HepG2 (cell line): ENCODE results near the gene SIT1. TPM values are rescaled to one million over a fixed set of nuclear protein-coding genes. Genes with fewer than 3 reads are reported as not detected.

Experiments used
- ARNTL ChIP-seq: sonication (generic); formaldehyde crosslinking; IDR thresholded peaks from 2 replicates; pipeline ENCODE4 v1.4.0; 2020; ENCODE audit warnings: mild to moderate bottlenecking, missing genetic modification reagents
- ATF7 ChIP-seq, 2 experiments: fragments of 450-650 bp in 1 of 2; sonication (generic) in 1 of 2; formaldehyde crosslinking in 1 of 2; IDR thresholded peaks; 2 replicates each; pipeline versions ENCODE4 v1.4.0 to v1.6.1; 2016 to 2020; ENCODE audit warnings: antibody characterized with exemption in 1 of 2, mild to moderate bottlenecking in 1 of 2, missing genetic modification reagents in 1 of 2
- CBFB ChIP-seq: sonication (generic); formaldehyde crosslinking; IDR thresholded peaks from 2 replicates; pipeline ENCODE4 v1.4.0; 2020; ENCODE audit warnings: missing genetic modification reagents
- KLF13 ChIP-seq: sonication (generic); formaldehyde crosslinking; IDR thresholded peaks from 2 replicates; pipeline ENCODE4 v1.4.0; 2020; ENCODE audit warnings: mild to moderate bottlenecking, missing genetic modification reagents
- MAF1 ChIP-seq: sonication (generic); formaldehyde crosslinking; IDR thresholded peaks from 2 replicates; pipeline ENCODE4 v1.5.0; 2020; ENCODE audit warnings: missing genetic modification reagents, borderline replicate concordance
- MBD4 ChIP-seq: IDR thresholded peaks from 2 replicates; pipeline ENCODE4 v1.6.1; 2012; ENCODE audit warnings: low read length, inconsistent platforms, borderline replicate concordance
- MEF2D ChIP-seq: sonication (generic); formaldehyde crosslinking; IDR thresholded peaks from 2 replicates; pipeline ENCODE4 v1.5.1; 2020; ENCODE audit warnings: mild to moderate bottlenecking, missing genetic modification reagents
- NFKBIZ ChIP-seq: IDR thresholded peaks from 2 replicates; pipeline ENCODE4 v1.6.1; 2018; ENCODE audit warnings: missing genetic modification reagents, missing compliant biosample characterization
- SALL2 ChIP-seq: sonication (generic); formaldehyde crosslinking; IDR thresholded peaks from 2 replicates; pipeline ENCODE4 v1.8.1; 2023; ENCODE audit warnings: mild to moderate bottlenecking, missing genetic modification reagents, inconsistent platforms
- SRSF4 ChIP-seq: fragments of 200-400 bp; formaldehyde crosslinking; IDR thresholded peaks from one replicate; pipeline ENCODE4 v1.6.1; 2018; ENCODE audit warnings: mild to moderate bottlenecking, low read depth, low read length, moderate library complexity; ENCODE audit not compliant: poor library complexity, severe bottlenecking
- TCF12 ChIP-seq, 2 experiments: fragments of 450-650 bp in 1 of 2; sonication (generic) in 1 of 2; formaldehyde crosslinking in 1 of 2; IDR thresholded peaks; 2 replicates each; pipeline versions ENCODE4 v1.6.1 to v1.8.0; 2017 to 2022; ENCODE audit warnings: antibody characterized with exemption in 1 of 2, mild to moderate bottlenecking in 1 of 2, missing genetic modification reagents in 1 of 2, moderate library complexity in 1 of 2
- YY1 ChIP-seq: IDR thresholded peaks from 2 replicates; pipeline ENCODE4 v1.6.1; 2011; ENCODE audit warnings: low read length, low read depth, moderate library complexity, mild to moderate bottlenecking; ENCODE audit not compliant: insufficient read depth, insufficient replicate concordance
- ZFAT ChIP-seq: sonication (generic); formaldehyde crosslinking; conservative IDR thresholded peaks from 2 replicates; pipeline ENCODE4 v1.8.1; 2023; ENCODE audit warnings: missing genetic modification reagents, inconsistent platforms
- ZIK1 ChIP-seq: sonication (generic); formaldehyde crosslinking; IDR thresholded peaks from 2 replicates; pipeline ENCODE4 v1.5.0; 2020; ENCODE audit warnings: mild to moderate bottlenecking, low read depth, missing genetic modification reagents, borderline replicate concordance
- ZNF446 ChIP-seq: sonication (generic); formaldehyde crosslinking; IDR thresholded peaks from 2 replicates; pipeline ENCODE4 v1.5.0; 2020; ENCODE audit warnings: mild to moderate bottlenecking, missing genetic modification reagents
- polyA plus RNA-seq, 8 experiments: library from polyadenylated mRNA; depleted of rRNA in 3 of 8; stranded (reverse) in 7 of 8; unstranded in 1 of 8; fragments of >200 nt; fragmentation: Illumina TruSeq in 4 of 8; extraction: Trizol in 4 of 8; gene quantifications; 2 replicates each; pipeline versions ENCODE4 v1.2.1 to v1.2.3, GENCODE V29; 2011 to 2016; ENCODE audit warnings: low read depth in 4 of 8, missing spikeins in 1 of 8, mixed read lengths in 1 of 8; ENCODE audit not compliant: insufficient read depth in 1 of 8
- total RNA-seq, 5 experiments: library from RNA; depleted of rRNA; stranded (reverse); fragments of >200 nt; fragmentation: Illumina TruSeq; extraction: Trizol; gene quantifications; 2 replicates each; pipeline ENCODE4 v1.2.3, GENCODE V29; 2016; ENCODE audit warnings: low read depth in 1 of 5
- TF ChIP-seq, protein P1 (sequence below): sonication (generic); formaldehyde crosslinking; IDR thresholded peaks from 2 replicates; pipeline ENCODE4 v1.4.0; 2020; ENCODE audit warnings: missing genetic modification reagents, borderline replicate concordance
- TF ChIP-seq, protein P2 (sequence below): sonication (generic); formaldehyde crosslinking; conservative IDR thresholded peaks from 2 replicates; pipeline ENCODE4 v1.4.0; 2020; ENCODE audit warnings: missing genetic modification reagents
- TF ChIP-seq, protein P3 (sequence below): sonication (generic); formaldehyde crosslinking; IDR thresholded peaks from 2 replicates; pipeline ENCODE4 v1.4.0; 2020; ENCODE audit warnings: mild to moderate bottlenecking, missing genetic modification reagents
- TF ChIP-seq, protein P4 (sequence below): sonication (generic); formaldehyde crosslinking; IDR thresholded peaks from 2 replicates; pipeline ENCODE4 v1.8.1; 2023; ENCODE audit warnings: mild to moderate bottlenecking, moderate library complexity, missing genetic modification reagents
- TF ChIP-seq, protein P5 (sequence below): sonication (generic); formaldehyde crosslinking; IDR thresholded peaks from 2 replicates; pipeline ENCODE4 v1.5.0; 2020; ENCODE audit warnings: missing genetic modification reagents, mild to moderate bottlenecking, borderline replicate concordance
- TF ChIP-seq, protein P6 (sequence below): sonication (generic); formaldehyde crosslinking; IDR thresholded peaks from 2 replicates; pipeline ENCODE4 v1.8.0; 2022; ENCODE audit warnings: mild to moderate bottlenecking, missing genetic modification reagents

SIT1 gene
- total and polyA plus RNA-seq, 2 of the 13 experiments (the other 11 are each of a cell fraction or from before 2014, with no cell fraction given), result 0.09 to 6.7 TPM

DNA sequence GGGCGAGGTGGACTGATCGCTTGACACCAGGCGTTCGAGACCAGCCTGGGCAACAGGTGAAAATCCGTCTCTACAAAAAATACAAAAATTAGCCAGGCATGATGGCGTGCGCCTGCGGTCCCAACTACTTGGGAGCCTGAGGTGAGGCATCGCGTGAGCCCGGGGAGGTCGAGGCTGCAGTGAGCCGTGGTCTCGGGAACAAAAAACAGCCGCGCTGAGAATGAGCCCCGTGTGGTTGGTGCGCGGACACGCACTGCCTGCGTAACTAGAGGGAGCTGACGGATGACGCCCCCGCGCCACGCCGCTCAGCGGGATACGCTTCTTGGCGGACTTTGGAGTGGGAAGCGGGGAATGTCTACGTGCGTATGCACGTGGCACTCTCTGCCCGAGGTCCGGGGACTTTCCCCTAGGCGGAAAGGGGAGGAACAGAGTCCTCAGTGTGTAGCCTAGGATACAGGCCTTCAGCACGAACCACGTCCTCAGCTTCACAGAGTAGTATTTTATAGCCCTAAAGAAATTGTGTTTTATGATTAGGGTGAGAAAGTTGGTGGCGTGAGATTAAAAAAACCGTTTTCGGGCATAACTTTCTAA, 6.9 kb upstream of the SIT1 start, which contains the start of gene RMRP (continued):
- TF ChIP-seq, protein P1, sequence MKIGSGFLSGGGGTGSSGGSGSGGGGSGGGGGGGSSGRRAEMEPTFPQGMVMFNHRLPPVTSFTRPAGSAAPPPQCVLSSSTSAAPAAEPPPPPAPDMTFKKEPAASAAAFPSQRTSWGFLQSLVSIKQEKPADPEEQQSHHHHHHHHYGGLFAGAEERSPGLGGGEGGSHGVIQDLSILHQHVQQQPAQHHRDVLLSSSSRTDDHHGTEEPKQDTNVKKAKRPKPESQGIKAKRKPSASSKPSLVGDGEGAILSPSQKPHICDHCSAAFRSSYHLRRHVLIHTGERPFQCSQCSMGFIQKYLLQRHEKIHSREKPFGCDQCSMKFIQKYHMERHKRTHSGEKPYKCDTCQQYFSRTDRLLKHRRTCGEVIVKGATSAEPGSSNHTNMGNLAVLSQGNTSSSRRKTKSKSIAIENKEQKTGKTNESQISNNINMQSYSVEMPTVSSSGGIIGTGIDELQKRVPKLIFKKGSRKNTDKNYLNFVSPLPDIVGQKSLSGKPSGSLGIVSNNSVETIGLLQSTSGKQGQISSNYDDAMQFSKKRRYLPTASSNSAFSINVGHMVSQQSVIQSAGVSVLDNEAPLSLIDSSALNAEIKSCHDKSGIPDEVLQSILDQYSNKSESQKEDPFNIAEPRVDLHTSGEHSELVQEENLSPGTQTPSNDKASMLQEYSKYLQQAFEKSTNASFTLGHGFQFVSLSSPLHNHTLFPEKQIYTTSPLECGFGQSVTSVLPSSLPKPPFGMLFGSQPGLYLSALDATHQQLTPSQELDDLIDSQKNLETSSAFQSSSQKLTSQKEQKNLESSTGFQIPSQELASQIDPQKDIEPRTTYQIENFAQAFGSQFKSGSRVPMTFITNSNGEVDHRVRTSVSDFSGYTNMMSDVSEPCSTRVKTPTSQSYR (CRISPR knock-in tag), result peak; percentile 68; the same call in 1 of the 2 replicates
- TF ChIP-seq MBD4 (no peak; the same call in 1 of the 2 replicates), ARNTL (CRISPR knock-in tag) (peak; percentile 98), ZNF446 (no peak), SRSF4 (no peak), ZIK1 (CRISPR knock-in tag) (peak; percentile 99), SALL2 (CRISPR knock-in tag) (peak; percentile 35; the same call in 1 of the 2 replicates), MAF1 (CRISPR knock-in tag) (peak; percentile 100), MEF2D (CRISPR knock-in tag) (peak; percentile 97), ZFAT (CRISPR knock-in tag) (peak; percentile 87; the same call in 1 of the 2 replicates), CBFB (CRISPR knock-in tag) (peak; percentile 78), TCF12 (IDR thresholded peaks at IDR 0.05) (no peak), TCF12 (CRISPR knock-in tag; IDR thresholded peaks at IDR 0.05) (0 out of 2 replicates have a peak, but pooled peaks have one; percentile 45), ATF7 (IDR thresholded peaks at IDR 0.05) (peak; percentile 20; the same call in 1 of the 2 replicates), ATF7 (CRISPR knock-in tag; IDR thresholded peaks at IDR 0.05) (peak; percentile 77), KLF13 (CRISPR knock-in tag) (0 out of 2 replicates have a peak, but pooled peaks have one; percentile 77), NFKBIZ (peak; percentile 97), YY1 (peak; percentile 69)
- TF ChIP-seq, protein P2, sequence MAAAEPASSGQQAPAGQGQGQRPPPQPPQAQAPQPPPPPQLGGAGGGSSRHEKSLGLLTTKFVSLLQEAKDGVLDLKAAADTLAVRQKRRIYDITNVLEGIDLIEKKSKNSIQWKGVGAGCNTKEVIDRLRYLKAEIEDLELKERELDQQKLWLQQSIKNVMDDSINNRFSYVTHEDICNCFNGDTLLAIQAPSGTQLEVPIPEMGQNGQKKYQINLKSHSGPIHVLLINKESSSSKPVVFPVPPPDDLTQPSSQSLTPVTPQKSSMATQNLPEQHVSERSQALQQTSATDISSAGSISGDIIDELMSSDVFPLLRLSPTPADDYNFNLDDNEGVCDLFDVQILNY (CRISPR knock-in tag), result peak; percentile 50; the same call in 1 of the 2 replicates
- TF ChIP-seq, protein P3, sequence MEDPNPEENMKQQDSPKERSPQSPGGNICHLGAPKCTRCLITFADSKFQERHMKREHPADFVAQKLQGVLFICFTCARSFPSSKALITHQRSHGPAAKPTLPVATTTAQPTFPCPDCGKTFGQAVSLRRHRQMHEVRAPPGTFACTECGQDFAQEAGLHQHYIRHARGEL, result 0 out of 2 replicates have a peak, but pooled peaks have one; percentile 25
- TF ChIP-seq, protein P4, sequence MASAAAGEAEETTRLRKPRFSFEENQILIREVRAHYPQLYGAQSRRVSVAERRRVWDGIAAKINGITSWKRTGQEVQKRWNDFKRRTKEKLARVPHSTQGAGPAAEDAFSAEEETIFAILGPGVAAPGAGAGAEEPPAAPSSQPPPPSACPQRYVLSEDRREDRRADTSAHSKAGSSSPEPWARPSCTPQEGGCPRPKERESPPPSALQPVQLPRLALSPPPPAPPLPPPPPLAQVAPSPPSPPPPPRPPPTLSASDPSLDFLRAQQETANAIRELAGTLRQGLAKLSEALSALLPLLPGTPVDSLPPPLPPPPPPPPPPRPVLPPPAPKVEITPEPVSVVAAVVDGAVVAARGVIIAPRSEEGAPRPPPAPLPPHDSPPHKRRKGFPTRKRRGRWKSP (CRISPR knock-in tag), result peak; percentile 96
- TF ChIP-seq, protein P5, sequence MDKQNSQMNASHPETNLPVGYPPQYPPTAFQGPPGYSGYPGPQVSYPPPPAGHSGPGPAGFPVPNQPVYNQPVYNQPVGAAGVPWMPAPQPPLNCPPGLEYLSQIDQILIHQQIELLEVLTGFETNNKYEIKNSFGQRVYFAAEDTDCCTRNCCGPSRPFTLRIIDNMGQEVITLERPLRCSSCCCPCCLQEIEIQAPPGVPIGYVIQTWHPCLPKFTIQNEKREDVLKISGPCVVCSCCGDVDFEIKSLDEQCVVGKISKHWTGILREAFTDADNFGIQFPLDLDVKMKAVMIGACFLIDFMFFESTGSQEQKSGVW (CRISPR knock-in tag), result no peak; the same call in 1 of the 2 replicates
- TF ChIP-seq, protein P6, sequence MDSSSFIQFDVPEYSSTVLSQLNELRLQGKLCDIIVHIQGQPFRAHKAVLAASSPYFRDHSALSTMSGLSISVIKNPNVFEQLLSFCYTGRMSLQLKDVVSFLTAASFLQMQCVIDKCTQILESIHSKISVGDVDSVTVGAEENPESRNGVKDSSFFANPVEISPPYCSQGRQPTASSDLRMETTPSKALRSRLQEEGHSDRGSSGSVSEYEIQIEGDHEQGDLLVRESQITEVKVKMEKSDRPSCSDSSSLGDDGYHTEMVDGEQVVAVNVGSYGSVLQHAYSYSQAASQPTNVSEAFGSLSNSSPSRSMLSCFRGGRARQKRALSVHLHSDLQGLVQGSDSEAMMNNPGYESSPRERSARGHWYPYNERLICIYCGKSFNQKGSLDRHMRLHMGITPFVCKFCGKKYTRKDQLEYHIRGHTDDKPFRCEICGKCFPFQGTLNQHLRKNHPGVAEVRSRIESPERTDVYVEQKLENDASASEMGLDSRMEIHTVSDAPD, result peak; percentile 63
